MM.1S (cell line): Measurements from ENCODE around the gene RHOV.

Experiments used
- DNase-seq: peaks from one replicate; pipeline ENCODE4 v3.0.0-alpha.2; 2015
- H2AFZ ChIP-seq: fragments of 300-600 bp; sonication (generic); 2 replicates; pipeline ENCODE4 v1.6.0; 2016; ENCODE audit warnings: antibody characterized with exemption, low read length
- H3F3A ChIP-seq: fragments of 300-600 bp; sonication (generic); 2 replicates; pipeline ENCODE4 v1.6.1; 2016; ENCODE audit warnings: mild to moderate bottlenecking, antibody characterized with exemption, low read length, moderate library complexity, mixed read lengths; ENCODE audit not compliant: insufficient read depth
- H3K27ac ChIP-seq: fragments of 300-600 bp; sonication (generic); 2 replicates; pipeline ENCODE4 v1.5.1; 2016; ENCODE audit warnings: mild to moderate bottlenecking, low read length
- H3K27me3 ChIP-seq: fragments of 300-600 bp; sonication (generic); replicated peaks from 2 replicates; pipeline ENCODE4 v1.6.0; 2016; ENCODE audit warnings: low read length; ENCODE audit not compliant: insufficient read depth
- H3K36me3 ChIP-seq: fragments of 300-600 bp; sonication (generic); replicated peaks from 2 replicates; pipeline ENCODE4 v1.6.1; 2016; ENCODE audit warnings: mild to moderate bottlenecking, low read length, mixed read lengths; ENCODE audit not compliant: insufficient read depth
- H3K4me1 ChIP-seq: fragments of 300-600 bp; sonication (generic); 2 replicates; pipeline ENCODE4 v1.6.1; 2016; ENCODE audit warnings: low read length, mixed read lengths
- H3K4me2 ChIP-seq: fragments of 300-600 bp; sonication (generic); 2 replicates; pipeline ENCODE4 v1.6.0; 2016; ENCODE audit warnings: low read depth, low read length
- H3K4me3 ChIP-seq: fragments of 300-600 bp; sonication (generic); 2 replicates; pipeline ENCODE4 v1.5.1; 2016; ENCODE audit warnings: low read length, mixed read lengths
- H3K79me2 ChIP-seq: fragments of 300-600 bp; sonication (generic); 2 replicates; pipeline ENCODE4 v1.6.1; 2016; ENCODE audit warnings: mixed run types, low read length, mixed read lengths
- H3K9ac ChIP-seq: fragments of 300-600 bp; sonication (generic); 2 replicates; pipeline ENCODE4 v1.6.1; 2016; ENCODE audit warnings: low read length, mixed read lengths
- H3K9me2 ChIP-seq: fragments of 300-600 bp; sonication (generic); replicated peaks from 2 replicates; pipeline ENCODE4 v1.6.1; 2016; ENCODE audit warnings: mild to moderate bottlenecking, low read length, mixed read lengths; ENCODE audit not compliant: insufficient read depth
- H3K9me3 ChIP-seq: fragments of 300-600 bp; sonication (generic); replicated peaks from 2 replicates; pipeline ENCODE4 v1.6.1; 2016; ENCODE audit warnings: mild to moderate bottlenecking, low read length, mixed read lengths; ENCODE audit not compliant: insufficient read depth
- H4K20me1 ChIP-seq: fragments of 300-600 bp; sonication (generic); 2 replicates; pipeline ENCODE4 v1.6.1; 2016; ENCODE audit warnings: mild to moderate bottlenecking, low read length, moderate library complexity, mixed read lengths; ENCODE audit not compliant: insufficient read depth
- EZH2 ChIP-seq: fragments of 300-600 bp; sonication (generic); optimal IDR thresholded peaks from 2 replicates; pipeline ENCODE3; 2017; ENCODE audit warnings: low read depth, mild to moderate bottlenecking, antibody characterized with exemption, low read length, mixed read lengths
- EZH2phosphoT487 ChIP-seq: fragments of 300-600 bp; sonication (generic); IDR thresholded peaks from 2 replicates; pipeline ENCODE4 v1.6.1; 2018; ENCODE audit warnings: antibody characterized with exemption, low read length
- TF ChIP-seq, protein P1 (sequence below): fragments of 300-600 bp; sonication (generic); IDR thresholded peaks from 2 replicates; pipeline ENCODE4 v1.5.1; 2016; ENCODE audit warnings: antibody characterized with exemption, low read length, mixed read lengths

The RHOV gene

DNA sequence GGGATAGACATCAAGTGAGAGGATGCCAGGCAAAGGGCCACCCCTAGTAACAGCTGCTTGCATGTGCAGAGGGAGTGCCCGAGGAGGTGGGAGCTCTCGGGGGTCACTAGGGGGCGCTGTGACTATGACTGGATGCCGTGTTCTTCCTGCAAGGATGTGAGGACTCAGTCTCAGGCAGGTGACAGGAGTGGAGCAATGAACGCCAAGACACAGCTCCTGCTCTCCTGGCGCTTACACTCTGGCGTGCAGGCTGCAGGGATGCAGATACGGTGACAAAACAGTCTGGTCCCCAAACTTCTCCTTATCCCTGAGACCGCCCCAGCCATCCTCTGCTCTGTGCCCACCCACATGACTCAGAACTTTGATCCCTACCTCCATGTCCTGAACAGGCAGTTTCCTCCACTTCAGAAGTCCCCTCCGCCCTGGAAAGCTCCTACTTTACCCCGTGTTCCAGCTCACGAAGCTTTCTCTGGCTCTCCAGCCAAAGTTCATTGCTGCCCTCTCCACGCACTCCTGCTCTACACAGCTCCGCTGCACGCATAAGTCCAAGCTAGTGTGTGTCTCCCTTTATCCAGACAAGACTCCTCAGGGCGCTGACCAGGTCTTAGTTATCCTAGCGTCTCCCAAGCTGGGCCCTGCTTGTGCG lies 14.7 kb downstream of the RHOV start:
- Histone ChIP-seq H2AFZ (no peak overlapping the region), H3K9ac (no peak overlapping the region), H3F3A (no peaks in the 10 kb centered on the region), H3K79me2 (no peaks in the 10 kb centered on the region), H3K4me2 (no peak overlapping the region), H3K36me3 (no peaks in the 10 kb centered on the region), H3K27ac (no peak overlapping the region), H3K4me3 (no peak overlapping the region), H4K20me1 (no peaks in the 10 kb centered on the region), H3K4me1 (no peaks in the 10 kb centered on the region), H3K9me2 (no peaks in the 10 kb centered on the region), H3K9me3 (no peaks in the 10 kb centered on the region), H3K27me3 (no peaks in the 10 kb centered on the region)
- TF ChIP-seq, protein P1, sequence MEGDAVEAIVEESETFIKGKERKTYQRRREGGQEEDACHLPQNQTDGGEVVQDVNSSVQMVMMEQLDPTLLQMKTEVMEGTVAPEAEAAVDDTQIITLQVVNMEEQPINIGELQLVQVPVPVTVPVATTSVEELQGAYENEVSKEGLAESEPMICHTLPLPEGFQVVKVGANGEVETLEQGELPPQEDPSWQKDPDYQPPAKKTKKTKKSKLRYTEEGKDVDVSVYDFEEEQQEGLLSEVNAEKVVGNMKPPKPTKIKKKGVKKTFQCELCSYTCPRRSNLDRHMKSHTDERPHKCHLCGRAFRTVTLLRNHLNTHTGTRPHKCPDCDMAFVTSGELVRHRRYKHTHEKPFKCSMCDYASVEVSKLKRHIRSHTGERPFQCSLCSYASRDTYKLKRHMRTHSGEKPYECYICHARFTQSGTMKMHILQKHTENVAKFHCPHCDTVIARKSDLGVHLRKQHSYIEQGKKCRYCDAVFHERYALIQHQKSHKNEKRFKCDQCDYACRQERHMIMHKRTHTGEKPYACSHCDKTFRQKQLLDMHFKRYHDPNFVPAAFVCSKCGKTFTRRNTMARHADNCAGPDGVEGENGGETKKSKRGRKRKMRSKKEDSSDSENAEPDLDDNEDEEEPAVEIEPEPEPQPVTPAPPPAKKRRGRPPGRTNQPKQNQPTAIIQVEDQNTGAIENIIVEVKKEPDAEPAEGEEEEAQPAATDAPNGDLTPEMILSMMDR, result peak; percentile 92
- TF ChIP-seq EZH2, result no peak
- peak; percentile 79 for DNase-seq

DNA sequence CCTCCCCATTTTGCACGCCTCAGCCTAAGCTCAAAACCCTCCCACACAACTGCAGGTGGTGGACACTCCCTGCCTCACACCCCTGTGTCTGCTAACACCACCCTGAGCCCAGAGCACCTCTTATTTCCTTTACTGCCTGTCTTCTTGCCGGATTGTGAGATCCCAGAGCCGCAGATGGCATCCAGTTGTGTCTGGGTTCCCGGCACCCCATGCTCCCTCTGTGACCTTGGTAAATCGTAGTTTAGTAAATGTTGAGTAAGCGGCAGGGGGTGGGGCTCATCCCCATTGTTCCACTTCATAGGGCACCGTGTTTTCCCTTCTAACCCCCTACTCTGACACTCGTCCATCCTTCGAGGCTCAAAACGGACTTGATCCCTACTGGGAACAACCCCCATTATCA lies 15.3 kb downstream of the RHOV start:
- H3K9ac ChIP-seq, result no peak overlapping the region
- H3K27ac ChIP-seq, result no peak overlapping the region
- H2AFZ ChIP-seq, result no peak overlapping the region

DNA sequence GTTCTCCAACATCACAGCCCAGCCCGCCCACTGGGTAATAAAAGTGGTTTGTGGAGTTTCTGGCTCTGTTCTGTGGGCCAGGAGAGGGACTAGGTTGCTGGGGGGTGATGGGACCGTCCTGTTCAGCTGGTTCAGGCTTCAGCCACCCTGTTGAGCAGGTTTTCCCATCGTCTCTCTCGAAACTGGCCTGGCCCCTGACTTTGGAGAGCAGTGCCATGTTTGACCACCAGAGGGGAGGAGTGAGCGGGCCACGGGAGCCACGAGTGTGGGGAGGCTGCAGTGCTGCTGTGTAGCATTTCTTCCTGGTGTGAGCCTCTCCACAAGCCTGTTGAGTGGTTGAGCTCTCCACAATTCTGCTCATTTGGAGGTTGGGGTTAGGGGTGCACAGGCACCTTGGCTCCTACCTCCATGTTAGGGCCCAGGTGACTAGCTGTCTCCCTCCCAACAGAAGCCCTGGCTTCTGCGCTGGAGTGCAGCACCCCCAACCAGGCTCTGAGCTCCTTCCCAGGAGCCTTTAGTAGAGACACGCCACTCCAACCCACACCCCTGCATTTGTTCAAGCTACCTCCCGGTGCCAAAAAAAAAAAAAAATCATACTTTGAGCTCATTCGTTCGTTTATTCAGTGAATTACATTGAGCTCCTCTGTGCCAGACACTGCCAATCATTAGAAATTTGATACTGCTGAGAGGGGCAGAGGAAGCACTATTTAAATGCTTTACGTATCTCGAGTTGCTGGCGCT lies 16.3 kb downstream of the RHOV start:
- Histone ChIP-seq H3K9me2 (no peaks in the 10 kb centered on the region), H3K4me2 (no peak overlapping the region), H3K9me3 (no peaks in the 10 kb centered on the region), H2AFZ (no peak overlapping the region), H3K36me3 (no peaks in the 10 kb centered on the region), H4K20me1 (no peaks in the 10 kb centered on the region), H3K27ac (no peak overlapping the region), H3K79me2 (no peaks in the 10 kb centered on the region), H3K9ac (no peak overlapping the region), H3F3A (no peaks in the 10 kb centered on the region), H3K4me3 (no peak overlapping the region), H3K27me3 (no peaks in the 10 kb centered on the region), H3K4me1 (no peaks in the 10 kb centered on the region)
- peak; percentile 70 for DNase-seq
- no peak for TF ChIP-seq EZH2phosphoT487
- TF ChIP-seq, protein P1, result peak; percentile 97

More for the DNA sequence above, 15.3 kb downstream of the RHOV start:
- Histone ChIP-seq H4K20me1 (no peaks in the 10 kb centered on the region), H3K4me2 (no peak overlapping the region), H3F3A (no peaks in the 10 kb centered on the region), H3K36me3 (no peaks in the 10 kb centered on the region), H3K9me3 (no peaks in the 10 kb centered on the region), H3K4me1 (no peaks in the 10 kb centered on the region), H3K27me3 (no peaks in the 10 kb centered on the region), H3K4me3 (no peak overlapping the region), H3K9me2 (no peaks in the 10 kb centered on the region), H3K79me2 (no peaks in the 10 kb centered on the region)
- TF ChIP-seq EZH2 (no peak), EZH2phosphoT487 (no peak)
- TF ChIP-seq, protein P1, result no peak
- no peak for DNase-seq
